LNCAP (cell line): ENCODE data around the gene MYB.

Experiments used
- CTCF ChIP-seq: fragments of 450-650 bp; IDR thresholded peaks from 2 replicates; pipeline ENCODE4 v1.5.1; 2017; ENCODE audit warnings: mild to moderate bottlenecking

Gene MYB

GRCh38 chr6:135236319-135236718, 55.2 kb downstream of the MYB start:
- TF ChIP-seq CTCF = no peak

GRCh38 chr6:135236732-135237131, 55.6 kb downstream of the MYB start:
- no peak for TF ChIP-seq CTCF

GRCh38 chr6:135240711-135241110, 59.6 kb downstream of the MYB start:
- no peak for TF ChIP-seq CTCF

GRCh38 chr6:135243871-135244796, 63.0 kb downstream of the MYB start:
- TF ChIP-seq CTCF = no peak

GRCh38 chr6:135244805-135245204, 63.7 kb downstream of the MYB start:
- TF ChIP-seq CTCF = no peak

GRCh38 chr6:135250234-135250633, 69.1 kb downstream of the MYB start:
- TF ChIP-seq CTCF = no peak

- TF ChIP-seq CTCF = no peak
Measured at GRCh38 chr6:135250751-135251497, 69.8 kb downstream of the MYB start.
